ENCODE results near the gene GPX5. TPM values are rescaled to one million over a fixed set of nuclear protein-coding genes. Genes with fewer than 3 reads are reported as not detected.
"Not testable (repeated sequence)": the region's sequence is repeated elsewhere in the genome, so short reads cannot be mapped to it uniquely, and the experiment has no call there.

The GPX5 gene
- not detected for total RNA-seq

- DNase-seq (ENCODE audit: low spot score) (no peak), ATAC-seq (no peak)
These were observed at the start of gene GPX5 for GRCh38 chr6:28525496-28526039. Gene GPX5, plus strand, starts transcription at chr6:28525881. Its CDS starts 133 bp downstream, at chr6:28526014.

GRCh38 chr6:28478518-28478917 lies 47.2 kb upstream of the GPX5 start:
- no peak for ATAC-seq
- no peak for DNase-seq (ENCODE audit: low spot score)

DNA sequence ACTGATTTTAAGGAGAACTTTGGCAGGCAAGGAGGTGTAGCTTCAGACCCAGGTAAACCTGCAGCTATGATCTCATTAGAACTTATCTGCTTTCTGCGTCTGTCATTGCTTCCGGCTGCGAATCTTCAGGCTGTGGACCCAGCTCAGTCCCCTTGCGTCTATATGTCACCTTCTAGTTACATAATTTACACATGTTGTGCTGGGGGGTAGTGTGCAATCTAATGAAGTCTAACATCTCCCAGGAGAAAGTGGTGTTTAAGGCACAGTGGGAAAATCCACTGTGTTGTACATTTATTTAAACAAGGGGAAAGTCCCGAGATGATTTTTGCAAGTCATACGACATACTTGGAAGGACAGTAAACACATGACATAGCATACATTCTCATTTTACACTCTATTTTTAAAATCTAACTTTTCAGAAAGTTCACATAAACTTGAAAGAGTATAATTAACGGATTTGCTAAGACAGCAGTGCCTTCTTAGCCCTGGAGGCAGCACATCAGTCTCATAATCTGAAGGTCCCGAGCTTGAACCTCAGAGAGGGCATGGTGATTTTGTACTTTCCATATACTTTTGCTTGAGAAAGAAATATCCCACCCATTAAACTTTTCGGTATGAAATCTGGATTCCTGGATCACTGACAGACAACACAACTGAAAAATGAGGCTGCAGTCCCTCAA lies 45.3 kb upstream of the GPX5 start:
- DNase-seq (ENCODE audit: low spot score) (no peak), ATAC-seq (no peak)

- DNase-seq (ENCODE audit: low spot score) (no peak), ATAC-seq (no peak)
These were observed 40.2 kb upstream of the GPX5 start for GRCh38 chr6:28485482-28485881.

DNA sequence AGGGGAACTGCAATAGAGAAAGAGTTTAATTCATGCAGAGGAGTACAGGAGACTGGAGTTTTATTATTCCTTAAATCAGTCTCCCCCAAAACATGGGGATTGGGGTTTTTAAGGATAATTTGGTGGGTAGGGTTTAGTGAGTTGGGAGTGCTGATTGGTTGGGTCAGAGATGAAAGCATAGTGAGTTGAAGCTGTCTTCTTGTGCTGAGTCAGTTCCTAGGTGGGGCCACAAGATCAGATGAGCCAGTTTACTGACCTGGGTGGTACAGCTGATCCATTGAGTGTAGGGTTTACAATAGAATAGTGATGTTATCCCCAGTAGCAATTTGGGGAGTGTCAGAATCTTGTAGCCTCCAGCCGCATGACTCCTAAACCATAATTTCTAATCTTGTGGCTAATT lies 39.1 kb upstream of the GPX5 start:
- DNase-seq (ENCODE audit: low spot score) (no peak), ATAC-seq (no peak)

DNA sequence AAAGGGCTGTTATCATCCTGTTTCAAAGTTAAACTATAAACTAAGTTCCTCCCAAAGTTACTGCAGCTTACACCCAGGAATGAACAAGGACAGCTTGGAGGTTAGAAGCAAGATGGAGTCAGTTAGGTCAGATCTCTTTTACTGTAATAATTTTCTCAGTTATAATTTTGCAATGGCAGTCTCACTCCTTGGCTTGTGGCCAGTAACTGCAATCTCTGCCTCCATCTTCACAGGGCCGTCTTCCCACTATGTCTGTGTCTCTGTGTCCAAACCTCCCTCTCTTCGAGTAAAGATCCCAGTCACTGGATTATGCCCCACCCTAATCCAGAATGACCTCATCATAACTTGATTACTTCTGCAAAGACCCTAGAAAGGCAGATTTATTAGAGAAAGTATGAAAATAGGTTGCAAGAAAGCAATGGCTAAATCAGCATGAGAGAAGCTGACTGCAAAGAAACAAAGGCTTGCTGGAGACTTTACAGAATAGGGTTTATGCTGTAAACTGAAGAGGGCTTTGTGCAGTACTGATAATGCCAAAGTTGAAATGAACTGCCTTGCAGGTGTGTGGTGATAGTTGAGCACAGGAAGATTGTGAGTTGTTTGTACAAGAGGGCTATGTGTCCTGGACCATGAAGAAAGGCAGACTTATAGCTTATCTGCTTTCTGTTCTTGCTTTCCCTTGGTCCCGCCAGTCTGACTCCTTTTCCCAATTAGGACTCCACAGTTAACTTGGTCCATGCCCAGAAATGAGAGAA lies 38.5 kb upstream of the GPX5 start:
- no peak for DNase-seq (ENCODE audit: low spot score)
- no peak for ATAC-seq

GRCh38 chr6:28488916-28489365 lies 36.7 kb upstream of the GPX5 start:
- DNase-seq (ENCODE audit: low spot score) = no peak
- ATAC-seq = no peak

- no peak for DNase-seq (ENCODE audit: low spot score)
- peak; percentile 14 for ATAC-seq
These were observed 36.1 kb upstream of the GPX5 start for GRCh38 chr6:28489366-28490204.

DNA sequence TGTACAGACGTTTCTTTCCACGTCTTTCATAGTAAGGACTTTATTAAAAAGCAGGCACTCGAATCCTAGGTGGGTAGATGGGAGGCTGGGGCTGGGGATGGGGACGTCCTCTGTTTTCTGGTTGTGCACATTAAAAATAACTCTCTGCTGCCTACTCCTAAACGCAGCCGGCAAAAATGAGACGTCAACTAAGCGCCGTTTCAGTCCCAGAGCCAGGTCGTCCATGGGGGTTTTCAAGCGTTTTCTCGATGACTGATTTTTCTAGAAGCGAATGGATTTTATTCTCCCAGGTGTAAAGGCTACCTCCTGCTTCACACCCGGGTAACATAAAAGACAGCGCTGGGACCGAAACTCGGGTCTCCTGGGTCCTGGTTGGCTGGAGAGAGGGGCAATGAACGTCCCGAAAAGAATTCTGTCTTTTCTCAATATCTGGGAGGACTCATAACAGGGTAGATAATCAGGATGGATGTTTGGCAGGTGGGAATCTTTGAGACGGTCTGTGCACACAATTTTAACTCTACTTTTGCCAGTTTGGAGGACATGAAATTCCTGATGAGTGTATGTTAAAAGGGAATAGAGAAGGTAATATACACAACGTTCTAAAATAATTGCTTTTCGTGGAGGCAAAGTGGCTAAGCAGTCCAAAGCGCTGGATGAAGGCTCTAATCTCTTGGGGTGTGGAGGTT lies 35.3 kb upstream of the GPX5 start:
- DNase-seq (ENCODE audit: low spot score) = no peak

GRCh38 chr6:28491984-28492317 lies 33.7 kb upstream of the GPX5 start:
- DNase-seq (ENCODE audit: low spot score) (no peak), ATAC-seq (no peak)

More for the DNA sequence above, 35.3 kb upstream of the GPX5 start:
- ATAC-seq = no peak

DNA sequence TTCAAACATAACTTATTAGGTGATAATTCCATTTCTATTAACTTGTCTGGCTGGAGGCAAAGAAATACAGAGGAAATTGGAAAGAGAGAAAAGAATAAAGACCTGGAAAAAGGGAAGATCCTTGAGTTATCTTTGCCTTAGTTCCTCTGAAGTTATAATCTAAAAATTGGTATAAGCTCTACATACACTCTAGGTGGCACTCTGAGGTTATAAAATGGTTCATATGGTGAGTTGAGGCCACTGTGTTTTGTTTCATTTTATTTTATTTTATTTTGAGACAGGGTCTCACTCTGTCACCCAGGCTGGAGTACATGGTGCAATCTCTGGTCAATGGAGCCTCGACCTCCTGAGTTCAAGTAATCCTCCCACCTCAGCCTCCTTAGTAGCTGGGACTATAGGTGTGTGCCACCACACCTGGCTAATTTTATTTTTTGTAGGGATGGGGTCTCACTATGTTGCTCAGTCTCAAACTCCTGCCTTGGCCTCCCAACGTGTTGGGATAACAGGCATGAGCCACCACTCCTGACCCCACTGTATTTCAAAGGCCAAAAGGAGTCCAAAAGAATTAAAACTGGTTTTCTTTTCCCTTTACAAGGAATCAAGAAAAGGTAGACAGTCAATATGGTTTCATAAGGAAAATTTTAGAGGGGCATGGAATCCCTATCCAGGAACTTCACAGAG lies 29.4 kb upstream of the GPX5 start:
- DNase-seq (ENCODE audit: low spot score) (no peak), ATAC-seq (peak; percentile 57)

DNA sequence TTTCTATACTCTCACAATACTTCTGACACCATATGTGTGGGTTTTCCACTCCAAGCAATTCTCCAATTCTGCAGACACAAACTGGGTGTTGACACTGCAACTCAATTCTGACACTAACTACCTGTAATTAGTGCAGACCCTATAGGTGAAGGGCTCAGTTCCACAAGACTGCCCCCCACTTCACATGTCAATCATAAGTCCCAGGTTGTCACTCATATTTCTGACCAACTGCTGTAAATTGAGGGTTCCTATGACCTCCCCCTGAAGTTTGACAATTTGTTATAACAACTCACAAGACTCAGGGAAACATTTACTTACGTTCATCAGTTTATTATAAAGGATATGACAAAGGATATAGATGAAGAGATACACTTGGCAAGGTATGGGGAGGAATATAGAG lies 28.4 kb upstream of the GPX5 start:
- ATAC-seq (no peak), DNase-seq (ENCODE audit: low spot score) (no peak)

GRCh38 chr6:28497893-28498292 lies 27.8 kb upstream of the GPX5 start:
- DNase-seq (ENCODE audit: low spot score) = no peak
- ATAC-seq = no peak

DNA sequence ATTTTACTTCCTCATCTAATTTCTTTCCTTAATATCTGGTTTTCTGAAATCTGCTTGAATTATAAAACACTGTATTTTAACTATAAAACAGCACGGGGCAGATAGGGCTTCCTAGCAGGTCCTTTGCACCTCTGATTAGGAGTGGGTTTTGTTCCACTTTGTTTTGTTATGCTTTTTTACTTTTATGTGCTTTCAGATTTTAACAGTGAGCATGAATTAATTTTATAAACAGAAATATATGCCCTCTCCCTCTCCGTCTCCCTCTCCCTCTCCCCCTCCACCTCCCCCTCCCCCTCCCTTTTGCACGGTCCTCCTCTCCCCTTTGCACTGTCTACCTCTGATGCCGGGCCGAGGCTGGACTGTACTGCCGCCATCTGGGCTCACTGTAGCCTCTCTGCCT lies 24.4 kb upstream of the GPX5 start:
- no peak for ATAC-seq
- DNase-seq (ENCODE audit: low spot score) = no peak

- ATAC-seq; DNase-seq (ENCODE audit: low spot score): not testable (repeated sequence)
These were observed 23.5 kb upstream of the GPX5 start for GRCh38 chr6:28502136-28502535.

- not testable (repeated sequence) for DNase-seq (ENCODE audit: low spot score)
These were observed 22.9 kb upstream of the GPX5 start for GRCh38 chr6:28502709-28503305.

DNA sequence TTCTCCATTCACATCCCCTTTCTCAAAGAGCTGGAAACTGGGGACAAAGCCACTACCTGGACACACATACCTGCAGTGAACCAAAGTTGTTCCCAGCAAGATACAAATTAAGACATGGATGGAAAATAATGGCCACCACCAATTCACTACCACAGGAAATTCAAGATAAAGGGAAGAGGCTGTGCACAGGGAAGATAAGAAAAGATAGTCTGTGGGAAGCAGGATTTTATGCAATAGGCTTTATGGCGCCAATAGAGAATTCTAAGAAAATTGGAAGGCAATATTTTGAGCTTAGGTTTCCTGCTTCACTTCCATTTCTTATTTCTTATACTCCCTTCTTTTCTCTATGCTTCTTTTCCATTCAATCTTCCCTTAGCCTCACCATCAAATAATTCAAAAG lies 19.9 kb upstream of the GPX5 start:
- no peak for DNase-seq (ENCODE audit: low spot score)
- ATAC-seq = no peak

More at GRCh38 chr6:28502709-28503305, 22.9 kb upstream of the GPX5 start:
- not testable (repeated sequence) for ATAC-seq

GRCh38 chr6:28506807-28507475 lies 18.7 kb upstream of the GPX5 start:
- no peak for DNase-seq (ENCODE audit: low spot score)
- ATAC-seq = no peak

- ATAC-seq = no peak
- DNase-seq (ENCODE audit: low spot score) = no peak
These were observed 13.9 kb upstream of the GPX5 start for GRCh38 chr6:28511628-28512300.
